Gastroesophageal sphincter (tissue), 4 donors: ENCODE data around the gene PFKM. TPM values are rescaled to one million over a fixed set of nuclear protein-coding genes. Genes with fewer than 3 reads are reported as not detected.
"Not testable (repeated sequence)": the region's sequence is repeated elsewhere in the genome, so short reads cannot be mapped to it uniquely, and the experiment has no call there.

ENCODE experiments used
- ATAC-seq: fragments of 150-250 bp; one replicate; pipeline ENCODE4 v1.9.1; 2016; ENCODE audit warnings: mild to moderate bottlenecking, moderate library complexity
- H3K27ac ChIP-seq, 4 donors: fragments of 200-600 bp; sonication (generic) in 3 of 4; 1 replicate in 3 of 4; 2 replicates in 1 of 4; pipeline ENCODE4 v1.5.1; 2016 to 2019
- H3K27me3 ChIP-seq: fragments of 200-600 bp; sonication (generic); one replicate; pipeline ENCODE4 v1.5.1; 2019
- H3K36me3 ChIP-seq, 2 donors: fragments of 200-600 bp; sonication (generic); one replicate each; pipeline ENCODE4 v1.5.1; 2019; ENCODE audit warnings: control low read depth in 1 of 2
- H3K4me1 ChIP-seq, 3 donors: fragments of 200-600 bp; sonication (generic); 1 replicate in 2 of 3; 2 replicates in 1 of 3; pipeline ENCODE4 v1.5.1; 2016 to 2019; ENCODE audit warnings: control low read depth in 2 of 3
- H3K4me3 ChIP-seq, 2 donors: fragments of 200-600 bp; sonication (generic); one replicate each; pipeline ENCODE4 v1.5.1; 2019; ENCODE audit warnings: mild to moderate bottlenecking in 1 of 2, moderate library complexity in 1 of 2
- H3K9me3 ChIP-seq, 3 donors: fragments of 200-600 bp; sonication (generic); one replicate each; pipeline ENCODE4 v1.5.1; 2017 to 2019; ENCODE audit warnings: control low read depth in 2 of 3
- CTCF ChIP-seq, 4 experiments: fragments of 200-600 bp in 2 of 4; fragments of 450-650 bp in 2 of 4; sonication (generic) in 1 of 4; IDR thresholded peaks; one replicate each; pipeline ENCODE4 v1.5.1; 2017 to 2019; ENCODE audit warnings: antibody characterized with exemption in 4 of 4, mild to moderate bottlenecking in 2 of 4, moderate library complexity in 2 of 4
- EP300 ChIP-seq: sonication (generic); formaldehyde crosslinking; IDR thresholded peaks from one replicate; pipeline ENCODE4 v1.6.1; 2017; ENCODE audit warnings: antibody characterized with exemption, mild to moderate bottlenecking
- POLR2A ChIP-seq, 2 donors: fragments of 450-650 bp; IDR thresholded peaks; one replicate each; pipeline ENCODE4 v1.6.1; 2017; ENCODE audit warnings: antibody characterized with exemption in 2 of 2, mild to moderate bottlenecking in 2 of 2, moderate library complexity in 1 of 2
- POLR2AphosphoS5 ChIP-seq: sonication (generic); formaldehyde crosslinking; IDR thresholded peaks from one replicate; pipeline ENCODE4 v1.6.1; 2017; ENCODE audit warnings: antibody characterized with exemption
- WGBS, 2 donors: methylation state at CpG; one replicate each; pipeline ENCODE4 v1.1.5; 2018; ENCODE audit warnings: low coverage in 1 of 2; 5-methylcytosine and 5-hydroxymethylcytosine counted together
- total RNA-seq, 4 donors: library from RNA; depleted of rRNA; stranded (reverse); fragments of >200 nt; gene quantifications; one replicate each; pipeline ENCODE4 v1.1.0, GENCODE V29; 2016

The PFKM gene
- total RNA-seq, 4 donors from 2014 or later: 64.5 to 105 (median 71.0) TPM

GRCh38 chr12:48135027-48135426, 15.9 kb downstream of the PFKM start:
- 80 to 95% methylated on average over 1 to 4 of the region's 5 CpGs for WGBS, 2 donors
- Histone ChIP-seq H3K27ac (no peak overlapping the region), H3K27me3 (no peaks in the 10 kb centered on the region), H3K4me1 (no peaks in the 10 kb centered on the region), H3K4me3 (no peak overlapping the region), H3K9me3 (no peaks in the 10 kb centered on the region), H3K36me3 (peaks cover 0 to 100% of the 10 kb centered on the region in 2 donors)
- no peak for TF ChIP-seq POLR2A (IDR thresholded peaks at IDR 0.05)
- TF ChIP-seq EP300: no peak
- TF ChIP-seq POLR2AphosphoS5: no peak
- no peak for TF ChIP-seq CTCF (IDR thresholded peaks at IDR 0.05)
- no peak for ATAC-seq

GRCh38 chr12:48142818-48143674, 23.9 kb downstream of the PFKM start:
- H3K27me3 ChIP-seq: no peaks in the 10 kb centered on the region
- TF ChIP-seq POLR2A (IDR thresholded peaks at IDR 0.05): no peak
- no peak overlapping the region for H3K4me3 ChIP-seq
- H3K4me1 ChIP-seq: no peaks in the 10 kb centered on the region
- WGBS, 2 donors: 64 to 93% methylated on average over 3 of the region's 7 CpGs
- H3K27ac ChIP-seq: no peak overlapping the region
- ATAC-seq: no peak
- H3K9me3 ChIP-seq: no peaks in the 10 kb centered on the region
- H3K36me3 ChIP-seq: peaks cover 0 to 100% of the 10 kb centered on the region in 2 donors

- Histone ChIP-seq H3K4me1 (no peaks in the 10 kb centered on the region), H3K27ac (no peak overlapping the region), H3K4me3 (no peak overlapping the region), H3K36me3 (peaks cover 0 to 100% of the 10 kb centered on the region in 2 donors), H3K27me3 (no peaks in the 10 kb centered on the region), H3K9me3 (no peaks in the 10 kb centered on the region)
- TF ChIP-seq EP300: no peak
- TF ChIP-seq CTCF (IDR thresholded peaks at IDR 0.05): no peak
- TF ChIP-seq POLR2A (IDR thresholded peaks at IDR 0.05): no peak
- TF ChIP-seq POLR2AphosphoS5: no peak
- 93 to 100% methylated on average over 1 to 2 of the region's 2 CpGs for WGBS, 2 donors
- ATAC-seq: no peak
Observed at GRCh38 chr12:48143898-48144297, 24.7 kb downstream of the PFKM start.

GRCh38 chr12:48145981-48146380, 26.8 kb downstream of the PFKM start:
- no peak for ATAC-seq
- no peaks in the 10 kb centered on the region for H3K9me3 ChIP-seq
- no peaks in the 10 kb centered on the region for H3K4me1 ChIP-seq
- 10% methylated on average over 1 of the region's 1 CpG; no CpG with 5 or more reads in 1 of the 2 donors for WGBS, 2 donors
- H3K4me3 ChIP-seq: no peak overlapping the region
- H3K27ac ChIP-seq: no peak overlapping the region
- H3K36me3 ChIP-seq: peaks cover 4 to 100% of the 10 kb centered on the region in 2 donors
- H3K27me3 ChIP-seq: no peaks in the 10 kb centered on the region
- TF ChIP-seq CTCF (IDR thresholded peaks at IDR 0.05): no peak
- no peak for TF ChIP-seq EP300
- TF ChIP-seq POLR2AphosphoS5: no peak
- no peak for TF ChIP-seq POLR2A (IDR thresholded peaks at IDR 0.05)

- peaks cover 0 to 22% (median 2%) of the 10 kb centered on the region in 3 donors for H3K4me1 ChIP-seq
- TF ChIP-seq EP300: no peak
- no peak for TF ChIP-seq POLR2A (IDR thresholded peaks at IDR 0.05)
- peaks cover 4 to 86% of the 10 kb centered on the region in 2 donors for H3K36me3 ChIP-seq
- ATAC-seq: no peak
- H3K4me3 ChIP-seq: no peak overlapping the region
- H3K27ac ChIP-seq: no peak overlapping the region
- H3K27me3 ChIP-seq: no peaks in the 10 kb centered on the region
- no peaks in the 10 kb centered on the region for H3K9me3 ChIP-seq
- 68 to 75% methylated on average over 1 to 2 of the region's 2 CpGs for WGBS, 2 donors
Observed at GRCh38 chr12:48151103-48151771, 32.1 kb downstream of the PFKM start.

GRCh38 chr12:48155786-48156185, 36.6 kb downstream of the PFKM start:
- H3K27ac ChIP-seq, ATAC-seq, H3K4me3 ChIP-seq, H3K27me3 ChIP-seq, H3K9me3 ChIP-seq: not testable (repeated sequence)
- H3K4me1 ChIP-seq: peaks cover 0 to 32% (median 9%) of the 10 kb centered on the region in 3 donors
- WGBS, 2 donors: 81% methylated on average over 5 of the region's 5 CpGs; no CpG with 5 or more reads in 1 of the 2 donors
- H3K36me3 ChIP-seq: peaks cover 0 to 40% of the 10 kb centered on the region in 2 donors
